GM21825 (cell line): ENCODE results near the gene PTPRS.

Experiments used
- ATAC-seq: cut with Tn5 transposase; IDR thresholded peaks from one replicate; pipeline ENCODE4 v1.9.1; 2021; ENCODE audit warnings: mild to moderate bottlenecking, moderate library complexity; ENCODE audit not compliant: unreplicated experiment

The PTPRS gene

DNA sequence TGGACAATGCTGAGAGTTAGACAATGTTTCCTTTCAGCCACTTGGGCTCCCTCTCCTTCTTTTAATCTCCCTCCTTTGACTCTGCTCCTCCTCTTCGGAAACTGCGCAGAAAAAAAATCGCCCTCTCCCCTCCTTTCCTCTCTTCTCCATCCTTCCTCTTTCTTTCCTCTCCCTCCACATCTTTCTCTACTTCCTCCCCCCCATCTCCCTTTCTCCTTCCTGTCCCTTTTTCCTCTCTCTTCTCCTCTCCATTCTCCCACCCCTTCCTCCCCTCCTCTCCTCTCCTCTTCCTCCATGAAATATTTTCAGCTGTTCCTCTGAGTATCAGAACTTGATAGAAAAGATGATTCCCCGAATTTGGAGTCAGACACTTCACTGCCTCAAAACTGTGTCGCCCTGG is 15.1 kb upstream of the PTPRS start:
- ATAC-seq = no peak

GRCh38 chr19:5355076-5355475 is 14.5 kb upstream of the PTPRS start:
- ATAC-seq = no peak

DNA sequence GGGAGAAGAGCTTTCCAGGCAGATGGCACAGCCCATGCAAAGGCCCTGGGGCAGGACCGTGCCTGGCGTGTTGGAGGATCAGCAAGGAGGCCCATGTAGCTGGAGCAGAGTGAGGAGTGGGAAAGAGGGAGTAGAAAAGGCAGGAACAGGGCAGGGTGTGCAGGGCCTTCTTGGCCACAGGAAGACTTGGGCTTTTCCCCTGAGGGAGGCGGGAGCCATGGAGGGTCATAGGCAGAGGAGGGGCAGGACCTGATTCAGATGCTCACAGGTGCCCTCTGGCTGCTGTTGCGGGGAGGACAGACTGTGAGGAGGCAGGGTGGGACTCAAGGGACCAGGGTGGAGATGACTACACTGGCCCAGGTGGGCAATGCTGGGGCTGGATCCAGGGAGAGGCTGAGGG is 13.8 kb upstream of the PTPRS start:
- ATAC-seq = no peak

DNA sequence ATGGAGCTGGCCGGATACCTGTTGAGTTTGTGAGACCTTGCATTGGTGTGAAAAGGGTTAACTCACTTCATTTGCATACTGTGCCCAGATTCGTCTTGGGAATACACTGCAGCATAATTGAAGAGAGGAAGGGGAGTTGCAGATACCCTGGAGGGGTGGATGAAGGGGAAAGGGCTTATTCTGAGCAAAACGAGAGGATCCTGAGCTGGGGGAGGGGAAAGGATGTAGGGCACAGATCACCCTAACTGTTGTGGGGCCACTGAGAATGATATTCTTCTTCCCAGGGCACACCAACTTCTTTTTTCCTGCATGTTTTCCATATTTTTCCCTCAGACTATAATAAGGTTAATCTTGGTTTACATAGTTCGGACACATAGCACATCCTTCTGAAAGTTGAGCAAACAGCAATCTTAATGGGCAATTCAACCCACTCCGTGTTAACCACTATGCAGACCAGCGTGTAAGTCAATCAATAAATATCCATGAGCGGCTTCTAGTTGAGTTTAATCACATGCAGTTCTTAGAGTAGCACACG is 11.7 kb upstream of the PTPRS start:
- no peak for ATAC-seq

- no peak for ATAC-seq
These were observed 11.2 kb upstream of the PTPRS start for GRCh38 chr19:5351731-5352228.

GRCh38 chr19:5349041-5349440 is 8.4 kb upstream of the PTPRS start:
- ATAC-seq = no peak

DNA sequence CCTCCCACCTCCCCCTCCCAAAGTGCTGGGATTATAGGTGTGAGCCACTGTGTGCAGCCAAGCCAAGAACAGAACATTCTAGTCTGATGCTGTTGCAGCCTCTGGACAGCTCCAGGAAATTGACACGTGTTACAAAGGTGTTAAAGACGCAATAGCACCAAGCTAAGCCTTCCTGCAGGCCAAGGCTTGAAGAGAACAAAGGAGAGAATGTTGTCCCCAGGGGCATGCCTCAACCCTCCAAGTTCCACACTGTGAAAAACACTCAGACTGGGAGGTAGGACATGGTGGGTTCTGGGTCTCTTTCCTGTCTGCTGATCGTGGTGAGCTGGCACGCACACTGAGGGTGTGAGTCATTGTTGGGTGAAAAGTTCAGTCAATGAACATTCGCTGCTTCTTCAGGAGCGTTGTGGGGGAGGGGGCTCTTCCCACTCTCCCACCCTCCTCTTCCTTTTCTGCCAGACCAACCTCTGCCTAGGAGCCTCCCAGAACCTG is 5.3 kb upstream of the PTPRS start:
- no peak for ATAC-seq

GRCh38 chr19:5343848-5344247 is 3.2 kb upstream of the PTPRS start:
- ATAC-seq = no peak

- no peak for ATAC-seq
These were observed 2.1 kb upstream of the PTPRS start for GRCh38 chr19:5342573-5343201.

- no peak for ATAC-seq
These were observed 1.4 kb upstream of the PTPRS start for GRCh38 chr19:5341981-5342380.

- no peak for ATAC-seq
These were observed 822 bp upstream of the PTPRS start for GRCh38 chr19:5341448-5341820.

DNA sequence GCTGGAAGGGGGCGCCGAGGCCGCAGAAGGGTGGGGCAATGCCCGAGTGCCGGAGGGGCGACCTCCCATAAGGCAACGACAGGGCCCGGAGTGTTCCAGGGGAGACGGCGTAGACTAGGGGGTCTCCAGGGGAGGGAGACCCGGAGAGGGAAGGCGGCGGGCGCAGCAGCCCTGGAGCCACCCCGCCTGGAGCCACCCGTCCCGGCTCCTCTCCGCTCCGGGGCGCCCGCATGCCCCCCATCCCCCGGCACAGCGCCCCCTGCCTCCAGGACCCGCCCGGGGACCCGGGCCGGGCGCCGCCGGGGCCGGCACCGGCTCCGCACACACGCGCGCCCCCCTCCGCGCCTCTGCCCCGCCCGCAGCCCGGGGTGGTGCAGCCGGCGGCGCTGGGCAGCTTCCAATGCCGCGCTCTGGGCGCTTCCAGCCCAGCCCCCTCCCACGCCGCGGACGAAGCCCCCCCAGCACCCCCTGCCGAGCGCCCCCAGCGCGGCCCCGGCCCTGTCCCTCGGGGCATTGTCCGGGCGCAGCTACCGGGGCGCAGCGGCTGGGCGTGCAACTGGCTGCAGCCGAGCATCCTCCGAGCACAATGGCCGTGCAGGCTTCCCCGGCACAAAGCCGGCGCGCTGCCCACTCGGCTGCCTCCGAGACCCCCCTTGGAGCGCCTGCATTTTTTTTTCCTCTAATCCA is 519 bp downstream of the PTPRS start:
- ATAC-seq = no peak

GRCh38 chr19:5339198-5339949 is 1.2 kb downstream of the PTPRS start:
- no peak for ATAC-seq

DNA sequence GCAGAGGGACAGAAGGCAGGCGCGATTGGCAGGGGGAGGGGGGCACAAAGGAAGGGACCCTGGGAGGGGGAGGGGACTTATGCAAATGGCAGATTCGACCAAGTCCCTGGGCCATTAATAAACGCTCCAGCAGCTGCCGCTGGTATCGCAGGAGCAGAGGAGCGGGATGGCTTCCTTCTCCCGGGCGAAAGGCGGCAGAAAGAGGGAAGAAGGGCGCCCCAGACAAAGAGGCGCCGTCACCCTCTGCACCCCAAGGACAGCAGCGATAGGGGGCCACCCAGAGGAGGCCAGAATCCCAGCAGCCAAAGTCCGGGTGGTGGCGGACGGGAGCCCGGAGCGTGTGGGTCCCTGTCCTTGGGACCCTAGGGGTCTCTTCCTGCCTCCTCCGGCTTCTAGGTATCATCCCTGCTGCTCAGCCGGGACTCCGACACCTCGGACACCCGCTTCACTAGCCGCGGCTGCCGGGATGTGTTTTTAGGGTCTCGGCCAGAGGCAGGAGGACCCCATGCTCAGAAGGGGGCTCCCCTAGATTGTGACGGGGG is 1.9 kb downstream of the PTPRS start:
- no peak for ATAC-seq

- ATAC-seq = no peak
These were observed 2.6 kb downstream of the PTPRS start for GRCh38 chr19:5337708-5338655.

GRCh38 chr19:5337126-5337525 is 3.5 kb downstream of the PTPRS start:
- ATAC-seq = no peak

- ATAC-seq = no peak
These were observed 4.2 kb downstream of the PTPRS start for GRCh38 chr19:5336195-5336965.

GRCh38 chr19:5335593-5335992 is 5.0 kb downstream of the PTPRS start:
- no peak for ATAC-seq

DNA sequence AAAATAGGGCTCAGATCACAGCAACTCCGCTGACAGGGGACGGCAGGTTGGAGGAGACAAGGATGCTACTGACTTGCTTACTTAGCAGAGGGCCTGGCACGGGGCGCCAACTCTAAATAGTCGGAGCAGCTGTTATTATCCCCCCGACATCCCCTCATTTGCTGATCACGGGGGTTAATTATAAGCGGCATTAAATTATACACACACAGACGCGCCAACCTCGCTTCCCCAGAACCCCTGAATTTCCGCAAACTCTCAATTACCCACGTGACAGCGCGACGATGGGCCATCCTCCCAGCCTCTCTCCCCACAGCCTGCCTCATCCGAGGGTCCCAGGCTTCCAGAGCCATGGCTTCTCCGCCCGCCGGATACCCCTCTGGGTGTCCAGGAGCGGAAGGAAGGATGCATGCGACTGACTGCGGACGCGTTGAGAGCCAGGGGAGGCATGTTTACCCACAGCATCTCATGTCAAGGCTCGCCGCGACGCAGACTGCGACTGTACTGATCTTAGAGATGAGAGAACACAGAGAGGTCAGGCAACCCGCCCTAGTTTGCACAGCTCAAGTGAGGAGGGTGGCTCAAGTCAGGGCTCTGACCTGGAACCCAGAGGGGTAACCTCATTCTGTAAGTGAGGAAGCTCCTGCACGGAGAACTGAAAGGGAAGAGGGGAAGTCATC is 5.7 kb downstream of the PTPRS start:
- ATAC-seq = no peak
